Mesothelial cell of epicardium (in vitro differentiated cells): Measurements from ENCODE around the gene HSBP1. TPM values are rescaled to one million over a fixed set of nuclear protein-coding genes. Genes with fewer than 3 reads are reported as not detected.

Experiments used
- DNase-seq, 2 experiments: peaks; one replicate each; pipeline ENCODE4 v3.0.0; 2021; ENCODE audit warnings: low spot score in 2 of 2; ENCODE audit not compliant: unreplicated experiment in 2 of 2
- H3K27ac Mint-ChIP-seq: 2 replicates; pipeline ENCODE4 v1.8.0; 2021; ENCODE audit warnings: mixed read lengths
- H3K27me3 Mint-ChIP-seq: 2 replicates; pipeline ENCODE4 v1.8.0; 2021; ENCODE audit warnings: low read depth, mixed read lengths
- H3K36me3 Mint-ChIP-seq: 2 replicates; pipeline ENCODE4 v1.8.0; 2021; ENCODE audit warnings: mixed read lengths
- H3K4me1 Mint-ChIP-seq: 2 replicates; pipeline ENCODE4 v1.8.0; 2021; ENCODE audit warnings: mixed read lengths
- H3K4me3 Mint-ChIP-seq: 2 replicates; pipeline ENCODE4 v1.8.0; 2021; ENCODE audit warnings: mild to moderate bottlenecking, moderate library complexity, mixed read lengths
- H3K9me3 Mint-ChIP-seq: 2 replicates; pipeline ENCODE4 v1.8.0; 2021; ENCODE audit warnings: mixed read lengths
- CTCF ChIP-seq: fragments of 200-600 bp; sonication (generic); IDR thresholded peaks from one replicate; pipeline ENCODE4 v1.5.0; 2021; ENCODE audit warnings: antibody characterized with exemption; ENCODE audit not compliant: unreplicated experiment
- total RNA-seq: library from RNA; stranded (reverse); gene quantifications from 3 replicates; pipeline ENCODE4 v1.2.1, GENCODE V29; 2021

HSBP1 gene
- total RNA-seq, 1 donor from 2014 or later: 139 TPM

- H3K27ac Mint-ChIP-seq: no peak overlapping the region
- peaks cover 5% of the 10 kb centered on the region for H3K9me3 Mint-ChIP-seq
- no peak for TF ChIP-seq CTCF
- peaks cover 4% of the 10 kb centered on the region for H3K27me3 Mint-ChIP-seq
- DNase-seq: no peak
- peaks cover 2% of the 10 kb centered on the region for H3K4me1 Mint-ChIP-seq
- no peak overlapping the region for H3K4me3 Mint-ChIP-seq
- no peaks in the 10 kb centered on the region for H3K36me3 Mint-ChIP-seq
Measured at GRCh38 chr16:83789642-83790401, 18.0 kb upstream of the HSBP1 start.

GRCh38 chr16:83791916-83792315, 15.9 kb upstream of the HSBP1 start:
- DNase-seq: no peak
- Mint-ChIP-seq H3K4me1 (peaks cover 12% of the 10 kb centered on the region), H3K27ac (no peak overlapping the region), H3K9me3 (peaks cover 5% of the 10 kb centered on the region), H3K36me3 (no peaks in the 10 kb centered on the region), H3K4me3 (no peak overlapping the region), H3K27me3 (peaks cover 4% of the 10 kb centered on the region)
- TF ChIP-seq CTCF: no peak

GRCh38 chr16:83792391-83792790, 15.4 kb upstream of the HSBP1 start:
- Mint-ChIP-seq H3K9me3 (peaks cover 5% of the 10 kb centered on the region), H3K4me1 (peaks cover 12% of the 10 kb centered on the region), H3K36me3 (no peaks in the 10 kb centered on the region), H3K27me3 (peaks cover 6% of the 10 kb centered on the region), H3K27ac (no peak overlapping the region), H3K4me3 (no peak overlapping the region)
- DNase-seq: no peak
- TF ChIP-seq CTCF: no peak

GRCh38 chr16:83793179-83793578, 14.6 kb upstream of the HSBP1 start:
- TF ChIP-seq CTCF: no peak

GRCh38 chr16:83794860-83795554, 12.8 kb upstream of the HSBP1 start:
- Mint-ChIP-seq H3K4me3 (no peak overlapping the region), H3K27ac (no peak overlapping the region), H3K4me1 (peaks cover 12% of the 10 kb centered on the region), H3K9me3 (peaks cover 5% of the 10 kb centered on the region), H3K27me3 (peaks cover 13% of the 10 kb centered on the region), H3K36me3 (no peaks in the 10 kb centered on the region)
- no peak for TF ChIP-seq CTCF
- no peak for DNase-seq

More at GRCh38 chr16:83793179-83793578, 14.6 kb upstream of the HSBP1 start:
- H3K4me1 Mint-ChIP-seq: peaks cover 12% of the 10 kb centered on the region
- no peak for DNase-seq
- H3K36me3 Mint-ChIP-seq: no peaks in the 10 kb centered on the region
- no peak overlapping the region for H3K27ac Mint-ChIP-seq
- peaks cover 5% of the 10 kb centered on the region for H3K9me3 Mint-ChIP-seq
- H3K27me3 Mint-ChIP-seq: peaks cover 6% of the 10 kb centered on the region
- no peak overlapping the region for H3K4me3 Mint-ChIP-seq
